ENCODE results near the gene SLC6A6. TPM values are rescaled to one million over a fixed set of nuclear protein-coding genes. Genes with fewer than 3 reads are reported as not detected.

SLC6A6 gene
- total RNA-seq = 21.1 and 23.7 TPM in 2 replicates

DNA sequence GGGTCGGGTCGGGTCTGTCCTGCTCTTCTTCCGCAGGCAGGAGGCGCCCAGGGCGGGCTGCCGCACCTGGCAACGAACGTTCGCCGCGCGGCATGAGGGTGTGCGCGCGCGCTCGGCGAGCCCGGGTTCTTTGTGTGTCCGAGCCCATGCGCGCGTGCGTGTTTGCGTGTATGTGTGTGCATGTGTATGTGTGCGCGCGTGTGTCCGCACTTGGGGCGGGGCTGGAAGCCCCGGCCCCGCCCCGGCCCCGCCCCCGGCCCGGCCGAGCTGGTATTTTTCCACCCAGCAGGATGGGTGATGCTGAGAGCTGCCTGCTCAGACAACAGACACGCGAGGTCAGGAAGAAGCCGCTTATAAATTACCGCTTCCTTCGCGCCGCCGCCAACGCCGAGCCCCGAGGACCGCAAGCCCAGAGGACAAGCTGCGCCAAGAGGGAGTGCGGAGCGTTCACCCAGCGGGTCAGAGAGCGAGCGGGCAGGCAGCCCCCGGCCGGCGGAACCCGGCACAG is at the start of gene SLC6A6:
Gene SLC6A6, plus strand, starts transcription at position 303 of the 508 bp plus-strand sequence. CDS start 41,029 bp downstream, outside the sequence.
- peak; percentile 20 for DNase-seq (ENCODE audit: extremely low read depth, low read depth, low spot score)

DNA sequence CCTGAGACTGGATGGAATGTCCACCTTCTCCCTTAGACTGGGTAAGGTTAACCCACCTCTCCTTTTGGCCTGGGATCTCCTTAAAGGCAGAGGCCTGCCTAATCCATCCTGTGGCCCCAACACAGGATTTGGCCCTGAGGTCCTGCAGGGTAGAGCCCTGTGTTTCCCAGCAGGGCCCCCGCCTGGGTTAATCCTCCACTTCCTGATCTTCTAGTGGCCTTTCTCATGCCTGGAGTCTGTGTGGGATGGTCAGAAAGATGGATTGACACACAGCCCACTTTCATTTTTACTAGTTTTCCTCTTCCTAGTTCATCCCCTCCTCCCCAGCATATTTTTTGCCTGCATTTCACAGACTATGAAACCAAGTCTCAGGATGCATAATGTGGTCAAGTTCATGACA is 48.9 kb upstream of the SLC6A6 start:
- no peak for DNase-seq (ENCODE audit: extremely low read depth, low read depth, low spot score)

DNA sequence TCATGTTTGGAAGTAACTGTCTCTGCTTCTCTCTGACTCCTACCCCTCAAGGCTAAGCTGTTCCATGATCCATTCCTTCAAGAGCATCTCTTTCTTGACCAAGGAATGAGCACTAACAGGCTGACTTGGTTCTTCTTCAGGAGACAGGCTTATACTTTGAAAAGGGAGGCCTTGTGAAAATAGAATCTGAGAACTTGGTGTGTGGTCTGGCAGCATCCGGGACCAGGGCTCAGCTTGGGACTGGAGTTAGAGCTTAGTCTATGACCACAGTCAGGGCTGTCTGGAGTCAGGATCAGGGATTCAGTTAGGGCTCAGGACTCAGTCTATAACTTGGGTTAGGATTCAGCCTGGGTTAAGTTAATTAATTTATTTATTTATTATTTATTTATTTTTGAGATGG is 44.9 kb upstream of the SLC6A6 start:
- DNase-seq (ENCODE audit: extremely low read depth, low read depth, low spot score) = no peak

DNA sequence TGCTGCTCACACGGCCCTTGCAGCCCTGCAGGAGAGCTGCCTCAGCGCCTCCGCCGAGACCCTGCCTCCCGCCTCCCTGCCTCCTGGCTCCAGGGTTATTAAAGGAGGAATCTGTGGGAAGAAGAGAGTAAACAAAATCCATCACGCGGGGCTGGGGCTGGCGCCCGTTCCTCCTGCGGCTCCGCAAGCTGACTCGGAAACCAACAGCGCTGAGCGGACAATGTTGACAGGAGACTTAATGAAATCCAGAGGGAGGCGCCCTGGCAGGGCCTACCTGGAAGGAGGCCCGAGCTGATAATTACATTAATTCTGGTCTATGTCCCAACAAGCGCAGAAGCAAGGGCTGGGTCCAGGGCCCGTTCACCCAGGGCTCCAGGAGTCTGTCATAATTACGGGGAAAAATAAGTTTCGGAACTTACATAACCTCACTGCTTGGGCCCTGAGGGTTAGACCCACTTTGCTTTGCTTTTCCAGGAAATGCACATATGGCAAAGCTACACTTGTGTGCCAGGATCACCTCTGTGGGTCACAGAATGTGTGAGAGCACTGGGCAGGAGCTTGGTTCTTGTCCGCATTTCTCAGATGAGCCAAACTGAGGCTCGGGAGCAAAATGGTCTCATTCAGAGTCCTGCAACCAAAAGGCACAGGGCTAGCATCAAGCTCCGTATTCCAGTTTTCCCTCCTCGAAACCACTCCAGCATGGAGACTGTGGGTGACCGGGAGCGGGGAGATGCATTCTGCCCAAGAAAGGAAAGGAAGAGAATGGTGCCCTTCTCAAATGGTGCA is 43.8 kb upstream of the SLC6A6 start:
- no peak for DNase-seq (ENCODE audit: extremely low read depth, low read depth, low spot score)

DNA sequence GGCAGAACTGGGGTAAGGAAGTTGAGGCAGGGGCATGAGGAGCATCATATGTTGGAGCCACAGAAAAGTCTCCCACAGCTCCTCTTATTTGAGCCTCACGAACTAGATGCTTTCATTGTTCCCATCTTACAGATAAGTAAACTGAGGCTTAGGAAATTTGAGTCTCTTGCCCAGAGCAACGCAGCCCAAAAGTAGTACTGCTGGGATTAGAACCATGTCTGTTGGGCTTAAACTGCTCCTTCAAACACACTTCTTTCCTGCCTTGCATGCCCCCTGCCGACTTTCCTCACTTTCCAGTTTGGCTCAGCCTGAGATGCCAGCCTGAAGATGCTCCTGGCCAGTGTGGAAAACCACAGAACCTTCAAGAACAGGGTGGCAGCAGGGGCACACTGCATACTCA is 43.1 kb upstream of the SLC6A6 start:
- DNase-seq (ENCODE audit: extremely low read depth, low read depth, low spot score) = no peak

DNA sequence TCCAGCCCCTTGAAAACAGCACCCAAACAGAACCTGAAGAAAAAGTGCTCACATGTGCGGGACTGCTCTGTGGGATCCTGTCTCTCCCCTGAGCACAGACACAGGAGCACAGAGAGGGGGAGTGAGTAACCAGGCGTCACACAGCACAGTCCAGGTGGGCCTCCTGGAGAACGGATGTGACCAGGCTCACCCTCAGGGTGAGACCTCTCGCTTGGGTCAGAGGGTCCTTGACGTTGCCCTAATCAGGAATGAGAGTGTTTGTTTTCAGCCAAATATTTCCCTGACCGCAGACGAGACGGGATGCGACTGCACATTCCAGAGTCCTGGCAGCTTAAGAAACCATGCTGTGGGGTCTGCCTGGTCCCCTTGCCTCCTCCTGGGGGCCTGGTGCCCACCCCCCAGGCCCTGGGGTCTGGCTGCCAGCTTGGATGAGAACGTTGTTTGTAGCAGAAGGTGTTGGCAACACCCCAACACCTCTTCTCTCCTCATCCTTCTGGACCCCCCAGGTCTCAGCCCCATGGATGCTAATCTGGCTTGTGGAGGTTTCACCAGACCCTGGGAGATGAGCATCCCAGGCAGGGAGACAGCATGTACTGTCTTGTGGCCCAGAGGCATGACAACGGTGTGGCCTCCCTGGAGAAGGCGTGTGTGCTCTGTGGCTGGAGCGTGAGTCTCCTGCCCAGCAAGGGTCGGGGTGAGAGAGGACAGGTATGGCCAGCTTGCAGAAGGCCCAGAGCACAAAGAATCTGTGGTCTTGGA is 42.1 kb upstream of the SLC6A6 start:
- no peak for DNase-seq (ENCODE audit: extremely low read depth, low read depth, low spot score)

DNA sequence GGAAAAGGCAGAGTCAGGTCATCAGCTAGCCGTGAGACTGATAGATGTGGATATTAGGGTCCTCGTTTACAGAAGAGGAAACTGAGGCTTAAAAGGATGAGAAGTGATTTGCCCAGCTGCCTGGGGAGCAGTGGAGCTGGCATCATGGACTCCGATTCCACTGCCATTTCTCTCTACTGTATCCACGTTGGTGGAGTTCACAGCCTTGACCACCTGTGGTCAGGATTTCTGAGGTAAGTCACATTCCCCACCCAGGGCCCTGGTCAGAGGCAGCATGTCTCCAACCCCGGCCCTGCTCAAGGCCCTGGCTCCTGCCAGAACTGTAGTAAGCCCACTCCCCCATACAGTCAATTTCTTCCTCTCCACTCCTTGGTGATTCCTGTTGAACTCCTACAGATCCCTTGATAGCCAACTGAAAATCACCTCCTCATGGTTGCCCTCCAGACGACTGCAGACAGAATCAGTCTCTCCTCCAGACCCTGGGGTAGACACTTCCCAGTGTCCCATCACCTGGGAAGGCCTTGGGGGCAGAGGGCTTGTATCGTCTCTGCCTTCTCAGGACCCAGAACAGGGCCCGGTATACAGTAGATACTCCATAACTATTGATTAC is 41.2 kb upstream of the SLC6A6 start:
- DNase-seq (ENCODE audit: extremely low read depth, low read depth, low spot score) = no peak

DNA sequence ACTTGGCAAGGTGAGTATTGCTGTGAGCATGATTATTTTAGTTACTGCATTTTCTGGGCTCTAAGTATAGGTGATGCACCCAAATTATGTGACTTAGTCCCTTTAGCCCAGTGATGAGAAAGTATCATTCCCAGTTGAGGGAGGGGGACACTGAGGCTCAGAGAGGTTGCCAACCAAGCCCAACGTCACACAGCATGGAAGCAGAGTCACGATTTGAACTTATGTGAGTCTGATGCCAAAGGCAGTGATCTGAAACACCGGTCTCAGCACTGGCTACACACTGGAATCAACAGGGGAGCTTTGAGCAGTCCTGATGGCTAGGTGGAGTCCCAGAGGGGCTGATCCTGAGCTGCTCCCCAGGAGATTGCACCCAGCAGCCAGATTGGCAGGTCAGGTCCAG is 39.5 kb upstream of the SLC6A6 start:
- no peak for DNase-seq (ENCODE audit: extremely low read depth, low read depth, low spot score)

DNA sequence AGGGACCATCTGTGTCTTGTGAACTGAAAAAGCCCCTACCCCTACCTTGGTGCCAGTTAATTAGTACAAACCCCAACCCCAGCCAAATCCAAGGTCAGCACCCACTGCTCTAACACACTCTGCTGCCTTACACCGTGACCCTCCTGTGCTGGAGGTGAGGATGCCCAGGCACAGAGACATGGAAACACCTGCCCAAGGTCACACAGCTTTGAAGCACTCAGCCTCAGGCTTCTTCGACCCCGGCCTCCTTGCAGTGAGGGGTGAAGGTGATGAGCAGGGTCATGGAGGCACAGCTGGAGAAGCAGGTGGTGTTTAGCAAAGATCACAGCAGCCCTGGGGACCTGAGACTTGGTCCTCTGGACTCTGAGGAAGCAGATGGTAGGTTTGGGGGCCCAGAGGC is 39.0 kb upstream of the SLC6A6 start:
- DNase-seq (ENCODE audit: extremely low read depth, low read depth, low spot score) = no peak

DNA sequence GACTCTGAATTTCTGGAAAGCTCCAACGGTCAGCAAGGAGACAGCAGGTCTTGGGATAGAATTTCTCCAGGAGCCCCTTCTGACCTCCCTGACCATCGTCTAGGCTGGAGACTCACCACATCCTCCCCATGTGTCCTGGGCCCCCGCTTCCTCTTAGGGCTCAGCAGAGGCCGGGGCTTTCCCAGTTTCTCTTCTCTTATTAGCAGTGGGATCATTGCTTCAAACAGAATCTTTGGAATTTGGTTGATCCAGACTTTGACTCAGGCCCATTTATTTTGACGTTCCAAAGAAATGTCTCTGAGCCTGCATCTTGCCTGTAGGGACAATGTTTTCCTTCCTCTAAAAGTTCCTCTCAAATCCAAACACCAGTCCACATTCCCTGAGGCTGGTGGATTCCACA is 38.4 kb upstream of the SLC6A6 start:
- DNase-seq (ENCODE audit: extremely low read depth, low read depth, low spot score) = no peak

DNA sequence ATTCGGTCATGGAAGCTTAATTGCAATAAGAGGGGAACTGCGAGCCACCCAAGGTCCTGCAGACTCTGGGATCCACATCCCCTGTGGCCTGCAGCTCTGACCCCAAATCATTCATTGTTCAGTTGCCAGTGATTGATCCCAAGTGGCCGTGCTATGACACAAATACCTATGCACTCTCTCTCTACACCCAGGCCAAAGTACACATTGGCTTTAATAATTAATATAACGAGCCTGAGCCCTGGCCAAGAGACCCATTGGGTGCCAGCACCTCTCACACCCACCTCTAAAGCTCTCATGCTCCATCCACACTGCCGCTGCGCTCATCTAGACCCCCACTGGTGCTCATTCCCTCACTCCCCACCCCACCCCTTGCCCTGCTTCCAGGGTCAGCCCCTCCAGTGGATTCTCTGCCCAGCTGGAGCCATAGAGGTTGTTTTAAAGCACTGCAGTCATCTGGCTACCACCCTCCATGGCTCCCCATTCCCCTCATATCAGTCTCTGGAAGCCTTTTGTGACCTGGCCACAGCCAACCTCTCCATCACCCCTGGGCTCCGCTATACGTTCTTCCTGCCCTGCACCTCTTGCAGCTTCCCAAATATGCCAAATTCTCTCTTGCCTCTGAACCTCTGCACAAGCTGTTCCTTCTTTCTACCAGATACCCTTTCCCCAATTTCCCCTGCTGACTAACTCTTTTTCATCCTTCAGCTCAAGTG is 37.7 kb upstream of the SLC6A6 start:
- no peak for DNase-seq (ENCODE audit: extremely low read depth, low read depth, low spot score)

DNA sequence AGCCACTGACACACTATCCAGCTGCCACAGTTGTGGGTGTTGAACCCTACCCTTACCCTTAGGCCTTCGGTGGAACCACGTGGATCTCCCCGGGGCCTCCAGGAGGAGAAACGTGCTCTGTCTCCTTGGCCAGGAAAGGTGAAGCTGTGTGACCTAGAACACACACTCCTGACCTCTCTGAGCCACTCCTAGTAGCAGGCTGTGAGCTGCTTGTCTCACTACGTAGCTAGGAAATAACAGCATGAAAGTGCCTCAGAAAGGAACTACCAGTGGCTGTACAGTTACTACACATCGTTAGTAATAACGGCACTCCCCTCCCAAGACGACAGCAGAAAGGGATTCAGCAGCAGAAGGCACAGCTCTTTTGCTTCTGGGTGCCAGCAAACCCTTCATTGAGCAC is 36.2 kb upstream of the SLC6A6 start:
- no peak for DNase-seq (ENCODE audit: extremely low read depth, low read depth, low spot score)

DNA sequence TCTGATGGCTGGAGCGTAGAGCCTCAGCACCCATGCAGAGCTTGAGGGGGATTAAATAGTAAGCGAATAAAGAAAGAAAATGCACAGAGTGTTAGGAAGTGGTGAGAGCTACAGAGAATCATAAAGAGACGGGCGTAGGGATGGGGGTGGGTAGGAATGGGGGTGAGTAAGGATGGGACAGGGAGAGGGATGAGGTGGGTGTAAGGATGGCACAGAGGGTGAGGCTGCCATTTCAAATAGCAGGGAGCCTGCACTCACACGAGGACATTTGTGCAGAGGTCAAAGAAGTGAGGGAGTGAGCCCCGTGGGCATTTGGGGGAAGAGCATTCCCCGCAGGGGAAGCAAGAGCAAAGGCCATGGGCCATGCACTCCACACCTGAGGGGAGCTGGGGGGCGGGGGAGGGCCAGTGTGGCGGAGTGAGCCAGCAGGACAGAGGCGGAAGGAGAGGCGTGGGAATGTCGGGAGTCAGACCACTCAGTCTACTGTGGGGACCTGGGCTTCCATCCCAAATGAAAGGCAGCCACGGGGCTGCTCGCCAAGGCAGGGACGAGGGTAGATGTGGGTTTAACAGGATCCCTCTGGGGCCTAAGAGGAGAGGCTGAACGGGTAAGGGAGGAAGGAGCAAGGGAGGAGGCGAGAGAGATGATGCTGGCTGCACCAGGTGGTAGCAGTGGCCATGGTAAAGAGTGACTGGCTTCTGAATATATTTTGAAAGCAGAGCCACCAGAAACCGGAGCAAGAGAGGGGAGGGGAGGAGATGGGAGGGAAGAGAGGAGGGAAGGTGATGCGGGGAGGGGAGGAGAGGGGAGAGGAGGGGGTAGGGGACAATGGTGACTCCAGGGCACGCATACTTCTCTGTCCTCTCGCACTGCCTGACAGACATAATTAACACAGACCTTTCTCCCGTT is 35.2 kb upstream of the SLC6A6 start:
- no peak for DNase-seq (ENCODE audit: extremely low read depth, low read depth, low spot score)

DNA sequence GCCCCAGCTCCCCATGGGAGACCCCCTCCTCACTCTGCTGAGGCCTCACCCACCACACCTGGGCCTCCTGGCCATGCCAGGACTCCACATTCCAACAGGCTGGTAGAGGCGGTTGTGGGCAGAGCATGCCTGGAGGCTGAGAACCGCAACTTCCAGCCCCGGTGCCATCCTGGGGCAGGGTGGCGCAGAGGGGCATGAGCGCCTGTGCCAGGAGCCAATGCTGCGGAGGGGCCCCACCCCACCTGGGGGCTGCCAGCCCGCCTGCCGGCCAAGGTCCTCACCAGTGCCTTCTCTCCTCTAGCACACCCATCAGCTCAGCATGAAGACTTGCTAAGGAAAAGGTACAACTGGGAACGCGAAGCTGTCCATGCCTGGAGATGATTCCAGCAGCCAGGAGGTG is 34.3 kb upstream of the SLC6A6 start:
- DNase-seq (ENCODE audit: extremely low read depth, low read depth, low spot score) = no peak

DNA sequence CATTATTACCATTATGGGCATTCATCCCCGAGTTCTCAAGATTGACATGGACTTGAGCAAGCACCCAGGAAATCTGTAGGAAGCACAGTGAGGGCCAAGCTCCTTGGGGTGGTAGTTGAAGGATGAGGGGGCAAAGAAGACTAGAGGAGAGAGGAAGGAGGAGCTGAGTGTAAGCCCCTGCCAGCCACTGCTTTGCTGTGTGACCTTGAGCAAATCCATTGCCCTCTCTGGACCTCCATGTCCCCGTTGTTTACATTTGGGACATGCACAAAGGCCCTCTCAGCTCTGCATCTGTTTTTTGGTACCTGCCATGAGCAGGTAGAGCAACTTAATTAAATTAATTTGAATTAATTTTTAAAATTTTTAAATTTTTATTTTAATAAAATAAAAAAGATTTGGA is 33.5 kb upstream of the SLC6A6 start:
- no peak for DNase-seq (ENCODE audit: extremely low read depth, low read depth, low spot score)

DNA sequence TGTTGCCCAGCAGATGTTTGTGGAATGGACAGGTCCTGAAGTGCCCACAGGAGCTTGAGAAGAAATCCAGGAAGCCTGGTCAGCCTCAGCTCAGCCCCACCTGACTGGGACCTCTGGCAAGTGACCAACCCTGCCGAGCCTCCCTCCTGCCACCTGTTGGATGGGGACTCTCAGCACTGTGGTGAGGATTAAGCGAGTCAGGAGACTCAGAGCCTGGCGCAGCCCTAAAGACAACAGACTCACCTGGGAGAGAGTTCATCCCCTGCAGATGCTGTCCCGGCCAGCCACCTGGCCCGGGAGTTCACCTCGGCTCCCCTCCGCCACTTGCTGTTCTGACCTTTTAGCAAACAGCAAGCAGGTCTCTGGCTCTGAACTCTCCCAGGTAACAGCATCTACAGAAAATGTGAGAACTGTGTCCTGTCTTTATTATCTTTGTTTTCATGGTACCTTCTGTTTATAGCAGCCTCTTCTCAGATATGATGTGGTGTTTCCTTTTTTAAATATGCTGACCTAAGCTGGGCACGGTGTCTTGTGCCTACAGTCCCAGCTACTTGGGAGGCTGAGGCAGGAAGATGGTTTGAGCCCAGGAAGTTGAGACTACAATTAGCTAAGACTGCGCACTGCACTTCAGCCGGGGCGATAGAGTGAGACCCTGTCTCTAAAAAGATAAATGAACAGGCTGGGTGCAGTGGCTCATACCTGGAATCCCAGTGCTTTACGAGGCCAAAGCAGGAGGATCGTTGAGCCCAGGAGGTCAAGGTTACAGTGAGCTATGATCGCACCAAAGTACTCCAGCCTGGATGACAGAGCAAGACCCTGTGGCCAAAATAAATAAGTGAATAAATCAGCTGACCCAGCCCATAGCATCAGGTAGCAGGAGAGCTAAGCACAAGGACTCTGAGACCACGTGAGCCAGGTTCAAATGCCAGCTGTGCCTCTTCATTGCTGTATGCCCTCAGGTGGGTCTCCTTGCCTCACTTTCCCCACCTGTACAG is 32.4 kb upstream of the SLC6A6 start:
- no peak for DNase-seq (ENCODE audit: extremely low read depth, low read depth, low spot score)

DNA sequence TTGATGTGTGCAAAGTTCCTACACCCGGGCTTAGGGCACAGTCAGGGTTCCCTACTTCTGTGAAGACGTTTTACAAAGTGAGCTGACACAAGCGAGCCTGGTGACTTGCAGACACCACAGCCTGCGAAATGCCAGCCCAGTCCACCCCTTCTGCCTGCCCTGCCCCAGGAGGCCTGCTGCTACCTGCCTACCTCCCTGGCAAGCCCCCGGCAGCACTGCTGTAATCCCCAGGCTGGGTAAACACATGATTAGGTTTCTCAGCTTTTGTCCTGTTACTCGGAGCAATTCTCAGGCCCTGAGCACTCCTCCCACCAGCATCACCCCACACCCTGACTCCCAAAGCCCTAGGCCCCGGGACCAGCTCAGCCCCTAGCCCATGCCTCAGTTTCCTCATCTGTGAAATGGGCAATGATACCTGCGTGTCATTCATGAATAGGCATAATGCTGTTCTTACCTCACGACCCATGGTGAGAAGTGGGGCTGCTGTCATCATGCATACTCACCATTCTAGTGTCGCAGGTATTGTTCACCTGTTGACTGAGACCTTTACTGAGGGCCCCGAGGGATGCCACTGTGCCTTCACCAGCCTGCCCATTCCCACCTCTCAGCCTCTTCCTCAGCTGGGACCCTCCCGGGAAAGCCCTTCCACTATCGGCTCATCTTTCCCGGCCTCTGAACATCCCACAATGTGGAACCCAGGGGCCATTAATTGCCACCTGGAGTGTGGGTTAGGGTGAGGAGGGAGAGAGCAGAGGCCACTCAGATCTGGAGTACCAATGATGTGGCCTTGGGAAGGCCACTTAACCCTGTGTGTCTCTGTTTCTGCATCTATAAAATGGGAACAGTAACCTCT is 31.5 kb upstream of the SLC6A6 start:
- no peak for DNase-seq (ENCODE audit: extremely low read depth, low read depth, low spot score)

All from glomerular endothelial cell (primary cell).